Measurements from ENCODE around the gene AGMO.

DNA sequence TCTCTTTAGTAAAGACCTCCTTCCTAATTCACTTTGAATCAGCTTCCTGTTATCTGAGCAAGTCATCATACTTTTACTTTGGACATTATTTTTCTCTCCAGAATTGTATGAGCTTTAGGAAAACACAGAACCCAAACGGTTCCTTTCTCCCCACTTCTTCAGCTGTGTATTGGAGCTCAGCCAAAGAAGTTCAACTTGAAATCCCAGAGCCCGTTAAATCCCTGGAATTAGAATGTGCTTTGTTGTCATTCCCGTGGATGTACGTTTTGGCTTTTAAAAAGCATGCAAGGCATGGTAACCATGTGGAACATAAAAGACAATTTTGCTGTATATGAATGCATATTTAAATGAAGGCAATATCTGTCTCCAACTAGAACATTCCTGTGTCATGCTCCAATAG lies 46.6 kb downstream of the AGMO start:
- TF ChIP-seq, protein P1, sequence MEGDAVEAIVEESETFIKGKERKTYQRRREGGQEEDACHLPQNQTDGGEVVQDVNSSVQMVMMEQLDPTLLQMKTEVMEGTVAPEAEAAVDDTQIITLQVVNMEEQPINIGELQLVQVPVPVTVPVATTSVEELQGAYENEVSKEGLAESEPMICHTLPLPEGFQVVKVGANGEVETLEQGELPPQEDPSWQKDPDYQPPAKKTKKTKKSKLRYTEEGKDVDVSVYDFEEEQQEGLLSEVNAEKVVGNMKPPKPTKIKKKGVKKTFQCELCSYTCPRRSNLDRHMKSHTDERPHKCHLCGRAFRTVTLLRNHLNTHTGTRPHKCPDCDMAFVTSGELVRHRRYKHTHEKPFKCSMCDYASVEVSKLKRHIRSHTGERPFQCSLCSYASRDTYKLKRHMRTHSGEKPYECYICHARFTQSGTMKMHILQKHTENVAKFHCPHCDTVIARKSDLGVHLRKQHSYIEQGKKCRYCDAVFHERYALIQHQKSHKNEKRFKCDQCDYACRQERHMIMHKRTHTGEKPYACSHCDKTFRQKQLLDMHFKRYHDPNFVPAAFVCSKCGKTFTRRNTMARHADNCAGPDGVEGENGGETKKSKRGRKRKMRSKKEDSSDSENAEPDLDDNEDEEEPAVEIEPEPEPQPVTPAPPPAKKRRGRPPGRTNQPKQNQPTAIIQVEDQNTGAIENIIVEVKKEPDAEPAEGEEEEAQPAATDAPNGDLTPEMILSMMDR (IDR thresholded peaks at IDR 0.05; ENCODE audit: insufficient read depth, low read depth, low read length): no peak
- TF ChIP-seq EZH2 (IDR thresholded peaks at IDR 0.05; ENCODE audit: insufficient read depth, low read length): no peak
